Stimulated activated CD4-positive, alpha-beta T cell treated with anti-CD3 and anti-CD28 coated beads, TNF-alpha, amount 100 ng/mL, for 48 hours (primary cell): ENCODE results near the gene METTL25.

Source experiments
- DNase-seq, 3 donors: peaks; one replicate each; pipeline ENCODE4 v3.0.0-alpha.2; 2020; ENCODE audit warnings: low read depth in 3 of 3

The METTL25 gene

GRCh38 chr12:82406651-82407050 lies 48.3 kb downstream of the METTL25 start:
- DNase-seq, result no peak

GRCh38 chr12:82407481-82407880 lies 49.2 kb downstream of the METTL25 start:
- no peak for DNase-seq

- DNase-seq, result no peak
These were observed 50.5 kb downstream of the METTL25 start for GRCh38 chr12:82408844-82409243.

- no peak for DNase-seq
These were observed 53.4 kb downstream of the METTL25 start for GRCh38 chr12:82411546-82412230.

- DNase-seq, result no peak
These were observed 53.9 kb downstream of the METTL25 start for GRCh38 chr12:82412246-82412645.

- DNase-seq, result no peak
These were observed 55.7 kb downstream of the METTL25 start for GRCh38 chr12:82414044-82414443.

GRCh38 chr12:82414926-82415325 lies 56.6 kb downstream of the METTL25 start:
- no peak for DNase-seq

GRCh38 chr12:82415402-82415801 lies 57.1 kb downstream of the METTL25 start:
- no peak for DNase-seq

- no peak for DNase-seq
These were observed 66.9 kb downstream of the METTL25 start for GRCh38 chr12:82425241-82425640.

- no peak for DNase-seq
These were observed 67.8 kb downstream of the METTL25 start for GRCh38 chr12:82426081-82426480.

- DNase-seq, result no peak
These were observed 68.3 kb downstream of the METTL25 start for GRCh38 chr12:82426586-82426985.

GRCh38 chr12:82430541-82431145 lies 72.3 kb downstream of the METTL25 start:
- DNase-seq, result no peak

GRCh38 chr12:82434392-82434911 lies 76.1 kb downstream of the METTL25 start:
- no peak for DNase-seq

- DNase-seq, result no peak
These were observed 78.0 kb downstream of the METTL25 start for GRCh38 chr12:82436354-82436753.

GRCh38 chr12:82437744-82438143 lies 79.4 kb downstream of the METTL25 start:
- no peak for DNase-seq

GRCh38 chr12:82438356-82438755 lies 80.0 kb downstream of the METTL25 start:
- no peak for DNase-seq

GRCh38 chr12:82440885-82441284 lies 82.6 kb downstream of the METTL25 start:
- DNase-seq, result no peak

- DNase-seq, result no peak
These were observed 90.7 kb downstream of the METTL25 start for GRCh38 chr12:82448911-82449578.

- no peak for DNase-seq
These were observed 98.3 kb downstream of the METTL25 start for GRCh38 chr12:82456633-82457032.

- DNase-seq, result no peak
These were observed 99.8 kb downstream of the METTL25 start for GRCh38 chr12:82458101-82458500.

GRCh38 chr12:82461393-82461792 lies 103.1 kb downstream of the METTL25 start:
- DNase-seq, result no peak

- no peak for DNase-seq
These were observed 103.5 kb downstream of the METTL25 start for GRCh38 chr12:82461836-82462235.

- DNase-seq, result no peak
These were observed 110.2 kb downstream of the METTL25 start for GRCh38 chr12:82468563-82468962.
